NB4 (cell line): ENCODE data around the gene CNNM4.

Experiments used
- DNase-seq: peaks from one replicate; pipeline ENCODE4 v3.0.0; 2010; ENCODE audit warnings: low read depth
- H3K4me3 ChIP-seq: one replicate; pipeline ENCODE4 v1.5.1; 2011; ENCODE audit warnings: mild to moderate bottlenecking, low read depth, low read length, moderate library complexity
- CTCF ChIP-seq: IDR thresholded peaks from one replicate; pipeline ENCODE4 v1.5.1; 2012; ENCODE audit warnings: low read depth, low read length
- MAX ChIP-seq: IDR thresholded peaks from 2 replicates; pipeline ENCODE4 v1.6.1; 2011; ENCODE audit warnings: low read depth, low read length
- MYC ChIP-seq: IDR thresholded peaks from 2 replicates; pipeline ENCODE4 v1.6.1; 2011; ENCODE audit warnings: low read depth, low read length
- POLR2A ChIP-seq: IDR thresholded peaks from 2 replicates; pipeline ENCODE4 v1.6.1; 2011; ENCODE audit warnings: mild to moderate bottlenecking; ENCODE audit not compliant: insufficient read length; ENCODE audit errors: extremely low read depth

CNNM4 gene

GRCh38 chr2:96727431-96727830 is 33.3 kb upstream of the CNNM4 start:
- DNase-seq, result no peak
- H3K4me3 ChIP-seq, result no peak overlapping the region
- TF ChIP-seq POLR2A (no peak), CTCF (no peak), MAX (no peak), MYC (no peak)

GRCh38 chr2:96729748-96730147 is 31.0 kb upstream of the CNNM4 start:
- TF ChIP-seq MAX (no peak), MYC (no peak), CTCF (no peak), POLR2A (no peak)
- DNase-seq, result no peak
- no peak overlapping the region for H3K4me3 ChIP-seq

- no peak overlapping the region for H3K4me3 ChIP-seq
- no peak for DNase-seq
- TF ChIP-seq POLR2A (no peak), CTCF (no peak), MYC (no peak), MAX (no peak)
Observed at GRCh38 chr2:96730212-96730611, 30.5 kb upstream of the CNNM4 start.

- H3K4me3 ChIP-seq, result no peak overlapping the region
- TF ChIP-seq POLR2A, result no peak
- DNase-seq, result no peak
Observed at GRCh38 chr2:96733931-96734330, 26.8 kb upstream of the CNNM4 start.

- no peak for DNase-seq
- TF ChIP-seq CTCF (no peak), MAX (no peak), POLR2A (no peak), MYC (no peak)
- no peak overlapping the region for H3K4me3 ChIP-seq
Observed at GRCh38 chr2:96734880-96735583, 25.7 kb upstream of the CNNM4 start.

- TF ChIP-seq MYC (no peak), POLR2A (no peak), CTCF (no peak), MAX (no peak)
- H3K4me3 ChIP-seq, result no peak overlapping the region
- no peak for DNase-seq
Observed at GRCh38 chr2:96737251-96737650, 23.5 kb upstream of the CNNM4 start.
